Measurements from ENCODE around the gene KDM4B. TPM values are rescaled to one million over a fixed set of nuclear protein-coding genes. Genes with fewer than 3 reads are reported as not detected.

Gene KDM4B
- total RNA-seq, 1 experiment from 2014 or later = 43.7 TPM

DNA sequence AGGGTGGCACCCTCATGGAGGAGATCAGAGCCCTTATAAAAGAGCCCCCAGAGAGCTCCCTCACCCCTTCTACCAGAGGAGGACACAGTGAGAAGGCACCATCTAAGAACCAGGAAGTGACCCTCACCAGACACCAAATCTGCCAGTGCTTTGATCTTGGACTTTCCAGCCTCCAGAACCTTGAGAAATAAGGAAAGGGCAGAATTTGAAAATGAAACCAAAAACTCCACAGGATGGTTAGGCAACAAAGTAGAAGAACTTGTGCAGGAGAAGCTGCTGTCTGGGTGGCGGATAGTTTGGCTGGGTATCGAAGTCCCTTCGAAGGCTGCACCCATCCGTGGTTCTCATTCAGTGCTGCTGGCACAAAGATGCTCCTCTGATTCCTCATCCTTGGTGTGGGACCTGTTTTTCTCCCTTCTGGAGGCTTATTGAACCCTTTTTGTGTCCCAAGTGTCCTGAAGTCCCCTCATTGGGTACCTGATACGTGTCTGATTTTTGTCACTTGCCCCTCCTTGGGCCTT is 130.8 kb downstream of the KDM4B start:
- Histone ChIP-seq H2BK5ac (ENCODE audit: insufficient read length, low read length) (no peak overlapping the region), H3K9me3 (ENCODE audit: control insufficient read depth, low read depth, low read length) (peaks cover 8% of the 10 kb centered on the region), H3K56ac (ENCODE audit: insufficient read length, low read depth, low read length) (no peak overlapping the region), H3K4me2 (ENCODE audit: insufficient read depth, insufficient read length, low read length) (no peak overlapping the region), H2BK20ac (ENCODE audit: low read depth, low read length, poor library complexity, severe bottlenecking) (no peak overlapping the region), H4K20me1 (ENCODE audit: control insufficient read depth, insufficient read depth, insufficient read length) (no peaks in the 10 kb centered on the region), H2AK5ac (ENCODE audit: insufficient read length, low read length) (no peak overlapping the region), H3K27me3 (ENCODE audit: insufficient read depth, low read length) (no peaks in the 10 kb centered on the region), H3K14ac (ENCODE audit: insufficient read depth, low read length) (no peak overlapping the region), H2AFZ (ENCODE audit: low read length) (no peak overlapping the region), H4K5ac (ENCODE audit: insufficient read length, low read depth, low read length) (no peak overlapping the region), H3T11ph (ENCODE audit: low read length) (no peak overlapping the region), H4K91ac (ENCODE audit: insufficient read length, low read depth, low read length) (no peak overlapping the region), H3K4me1 (ENCODE audit: insufficient read depth, low read length) (no peaks in the 10 kb centered on the region), H3K4ac (ENCODE audit: low read depth, low read length) (no peak overlapping the region), H2BK15ac (ENCODE audit: low read depth, low read length) (no peak overlapping the region), H3K18ac (ENCODE audit: insufficient read length, low read depth, low read length) (no peak overlapping the region), H3K79me2 (ENCODE audit: insufficient read depth, low read length) (no peaks in the 10 kb centered on the region), H2BK12ac (ENCODE audit: insufficient read length, low read depth, low read length) (no peak overlapping the region), H3K23me2 (ENCODE audit: insufficient read length, low read depth, low read length, poor library complexity, severe bottlenecking) (no peaks in the 10 kb centered on the region), H2BK120ac (ENCODE audit: low read depth, low read length, poor library complexity, severe bottlenecking) (no peak overlapping the region), H3K9ac (ENCODE audit: extremely low read depth, insufficient read length, low read length) (no peak overlapping the region), H3K79me1 (ENCODE audit: insufficient read depth, low read depth, low read length, poor library complexity, severe bottlenecking) (no peaks in the 10 kb centered on the region), H3K23ac (ENCODE audit: insufficient read length, low read depth, low read length) (no peak overlapping the region), H4K8ac (replicated peaks; ENCODE audit: insufficient read length, low read depth, low read length) (no peak overlapping the region), H3K27ac (ENCODE audit: insufficient read length, low read depth, low read length) (no peak overlapping the region)
- no peak for DNase-seq
- Mint-ChIP-seq H3K4me1 (peaks cover 3 to 10% of the 10 kb centered on the region in 2 experiments), H3K36me3 (ENCODE audit: insufficient read depth in 1 of 3, low read depth in 3 of 3) (peaks cover 35 to 46% (median 45%) of the 10 kb centered on the region in 3 experiments), H3K4me3 (no peak overlapping the region), H3K9me3 (peaks cover 23 to 25% of the 10 kb centered on the region in 2 experiments), H3K27ac (no peak overlapping the region), H3K27me3 (ENCODE audit: low read depth) (no peaks in the 10 kb centered on the region)
- TF ChIP-seq, protein P1, sequence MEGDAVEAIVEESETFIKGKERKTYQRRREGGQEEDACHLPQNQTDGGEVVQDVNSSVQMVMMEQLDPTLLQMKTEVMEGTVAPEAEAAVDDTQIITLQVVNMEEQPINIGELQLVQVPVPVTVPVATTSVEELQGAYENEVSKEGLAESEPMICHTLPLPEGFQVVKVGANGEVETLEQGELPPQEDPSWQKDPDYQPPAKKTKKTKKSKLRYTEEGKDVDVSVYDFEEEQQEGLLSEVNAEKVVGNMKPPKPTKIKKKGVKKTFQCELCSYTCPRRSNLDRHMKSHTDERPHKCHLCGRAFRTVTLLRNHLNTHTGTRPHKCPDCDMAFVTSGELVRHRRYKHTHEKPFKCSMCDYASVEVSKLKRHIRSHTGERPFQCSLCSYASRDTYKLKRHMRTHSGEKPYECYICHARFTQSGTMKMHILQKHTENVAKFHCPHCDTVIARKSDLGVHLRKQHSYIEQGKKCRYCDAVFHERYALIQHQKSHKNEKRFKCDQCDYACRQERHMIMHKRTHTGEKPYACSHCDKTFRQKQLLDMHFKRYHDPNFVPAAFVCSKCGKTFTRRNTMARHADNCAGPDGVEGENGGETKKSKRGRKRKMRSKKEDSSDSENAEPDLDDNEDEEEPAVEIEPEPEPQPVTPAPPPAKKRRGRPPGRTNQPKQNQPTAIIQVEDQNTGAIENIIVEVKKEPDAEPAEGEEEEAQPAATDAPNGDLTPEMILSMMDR (conservative IDR thresholded peaks at IDR 0.05) = no peak
- WGBS (ENCODE audit: extremely low coverage, insufficient read length, low lambda C conversion rate) = no CpG with 5 or more reads among the region's 5 CpGs
